NCI-H187 (cell line): ENCODE data around the gene NUP160.
"Not testable (repeated sequence)": the region's sequence is repeated elsewhere in the genome, so short reads cannot be mapped to it uniquely, and the experiment has no call there.

Source experiments
- DNase-seq, 2 experiments: peaks; one replicate each; lab custom pipeline; 2025; lab: John Stamatoyannopoulos, UW

NUP160 gene, protein sequence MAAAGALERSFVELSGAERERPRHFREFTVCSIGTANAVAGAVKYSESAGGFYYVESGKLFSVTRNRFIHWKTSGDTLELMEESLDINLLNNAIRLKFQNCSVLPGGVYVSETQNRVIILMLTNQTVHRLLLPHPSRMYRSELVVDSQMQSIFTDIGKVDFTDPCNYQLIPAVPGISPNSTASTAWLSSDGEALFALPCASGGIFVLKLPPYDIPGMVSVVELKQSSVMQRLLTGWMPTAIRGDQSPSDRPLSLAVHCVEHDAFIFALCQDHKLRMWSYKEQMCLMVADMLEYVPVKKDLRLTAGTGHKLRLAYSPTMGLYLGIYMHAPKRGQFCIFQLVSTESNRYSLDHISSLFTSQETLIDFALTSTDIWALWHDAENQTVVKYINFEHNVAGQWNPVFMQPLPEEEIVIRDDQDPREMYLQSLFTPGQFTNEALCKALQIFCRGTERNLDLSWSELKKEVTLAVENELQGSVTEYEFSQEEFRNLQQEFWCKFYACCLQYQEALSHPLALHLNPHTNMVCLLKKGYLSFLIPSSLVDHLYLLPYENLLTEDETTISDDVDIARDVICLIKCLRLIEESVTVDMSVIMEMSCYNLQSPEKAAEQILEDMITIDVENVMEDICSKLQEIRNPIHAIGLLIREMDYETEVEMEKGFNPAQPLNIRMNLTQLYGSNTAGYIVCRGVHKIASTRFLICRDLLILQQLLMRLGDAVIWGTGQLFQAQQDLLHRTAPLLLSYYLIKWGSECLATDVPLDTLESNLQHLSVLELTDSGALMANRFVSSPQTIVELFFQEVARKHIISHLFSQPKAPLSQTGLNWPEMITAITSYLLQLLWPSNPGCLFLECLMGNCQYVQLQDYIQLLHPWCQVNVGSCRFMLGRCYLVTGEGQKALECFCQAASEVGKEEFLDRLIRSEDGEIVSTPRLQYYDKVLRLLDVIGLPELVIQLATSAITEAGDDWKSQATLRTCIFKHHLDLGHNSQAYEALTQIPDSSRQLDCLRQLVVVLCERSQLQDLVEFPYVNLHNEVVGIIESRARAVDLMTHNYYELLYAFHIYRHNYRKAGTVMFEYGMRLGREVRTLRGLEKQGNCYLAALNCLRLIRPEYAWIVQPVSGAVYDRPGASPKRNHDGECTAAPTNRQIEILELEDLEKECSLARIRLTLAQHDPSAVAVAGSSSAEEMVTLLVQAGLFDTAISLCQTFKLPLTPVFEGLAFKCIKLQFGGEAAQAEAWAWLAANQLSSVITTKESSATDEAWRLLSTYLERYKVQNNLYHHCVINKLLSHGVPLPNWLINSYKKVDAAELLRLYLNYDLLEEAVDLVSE (N-terminal part only)

DNA sequence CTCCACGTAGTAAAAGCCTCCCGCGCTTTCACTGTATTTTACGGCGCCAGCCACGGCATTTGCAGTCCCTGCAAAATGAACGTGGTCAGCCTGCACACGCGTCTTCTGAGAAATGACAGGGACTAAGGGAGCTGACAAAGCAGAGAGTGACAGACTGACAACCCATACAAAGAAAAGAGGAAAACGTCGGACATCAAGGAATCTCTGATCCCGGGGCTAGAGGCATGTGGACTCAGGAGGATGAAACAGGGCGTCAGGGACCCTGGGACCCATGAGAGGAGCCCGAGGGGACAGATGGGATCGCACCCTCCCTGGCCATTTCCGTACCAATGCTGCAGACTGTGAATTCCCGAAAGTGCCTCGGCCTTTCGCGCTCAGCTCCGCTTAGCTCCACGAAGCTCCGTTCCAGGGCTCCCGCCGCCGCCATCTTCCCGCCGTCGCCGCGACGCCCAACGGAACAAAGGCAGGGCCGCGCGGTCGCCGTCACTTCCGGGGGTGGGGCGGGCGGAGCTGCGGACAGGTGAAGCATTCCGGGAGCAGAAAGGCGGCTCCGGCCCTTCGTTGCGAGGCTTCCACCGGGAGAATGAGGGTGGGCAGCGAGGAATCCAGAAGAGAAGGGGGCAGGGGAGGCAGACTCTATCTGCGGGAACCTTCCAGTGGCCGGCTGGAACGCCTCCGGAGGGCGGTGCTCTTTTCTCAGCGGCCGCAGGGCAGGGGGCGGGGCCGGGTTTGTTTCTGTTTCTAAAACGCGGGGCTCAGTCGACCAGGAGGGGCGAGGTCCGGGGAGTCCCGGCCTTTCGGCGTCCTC, at the start of gene NUP160:
NUP160 (minus strand) TSS at position 459 of the 808 bp plus-strand sequence; CDS start at position 427, 32 bp downstream.
- peak; percentile 61 to 81 for DNase-seq

DNA sequence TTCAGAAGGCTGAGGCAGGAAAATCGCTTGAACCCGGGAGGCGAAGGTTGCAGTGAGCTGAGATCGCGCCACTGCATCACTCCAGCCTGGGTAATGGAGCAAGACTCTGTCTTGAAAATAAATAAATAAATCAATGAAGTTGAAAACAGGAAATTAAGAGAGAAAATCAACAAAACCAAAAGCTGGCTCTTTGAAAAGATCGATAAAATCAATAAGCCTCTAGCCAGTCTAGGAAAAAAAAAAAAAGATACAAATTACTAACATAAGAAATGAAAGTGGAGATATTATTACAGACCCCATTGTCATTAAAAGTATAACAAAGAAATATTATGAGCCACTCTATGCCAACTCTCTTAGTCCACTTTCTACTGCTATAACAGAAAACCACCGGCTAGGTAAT, 48.0 kb upstream of the NUP160 start:
- DNase-seq = no peak

DNA sequence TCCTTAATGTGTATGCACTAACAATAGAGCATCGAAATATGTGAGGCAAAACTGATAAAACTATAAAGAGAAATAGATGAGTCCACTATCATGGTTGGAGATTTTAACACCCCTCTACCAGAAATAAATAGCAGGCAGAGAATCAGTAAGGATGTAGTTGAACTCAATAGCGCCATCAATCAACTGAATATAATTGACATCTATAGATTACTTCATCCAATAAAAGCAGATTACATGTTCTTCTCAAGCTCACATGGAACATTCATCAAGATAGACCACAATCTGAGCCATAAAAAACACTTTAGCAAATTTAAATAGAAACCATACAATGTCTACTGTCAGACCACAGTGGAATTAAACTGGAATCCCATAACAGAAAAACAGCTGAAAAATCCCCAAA, 46.9 kb upstream of the NUP160 start:
- no peak for DNase-seq

DNA sequence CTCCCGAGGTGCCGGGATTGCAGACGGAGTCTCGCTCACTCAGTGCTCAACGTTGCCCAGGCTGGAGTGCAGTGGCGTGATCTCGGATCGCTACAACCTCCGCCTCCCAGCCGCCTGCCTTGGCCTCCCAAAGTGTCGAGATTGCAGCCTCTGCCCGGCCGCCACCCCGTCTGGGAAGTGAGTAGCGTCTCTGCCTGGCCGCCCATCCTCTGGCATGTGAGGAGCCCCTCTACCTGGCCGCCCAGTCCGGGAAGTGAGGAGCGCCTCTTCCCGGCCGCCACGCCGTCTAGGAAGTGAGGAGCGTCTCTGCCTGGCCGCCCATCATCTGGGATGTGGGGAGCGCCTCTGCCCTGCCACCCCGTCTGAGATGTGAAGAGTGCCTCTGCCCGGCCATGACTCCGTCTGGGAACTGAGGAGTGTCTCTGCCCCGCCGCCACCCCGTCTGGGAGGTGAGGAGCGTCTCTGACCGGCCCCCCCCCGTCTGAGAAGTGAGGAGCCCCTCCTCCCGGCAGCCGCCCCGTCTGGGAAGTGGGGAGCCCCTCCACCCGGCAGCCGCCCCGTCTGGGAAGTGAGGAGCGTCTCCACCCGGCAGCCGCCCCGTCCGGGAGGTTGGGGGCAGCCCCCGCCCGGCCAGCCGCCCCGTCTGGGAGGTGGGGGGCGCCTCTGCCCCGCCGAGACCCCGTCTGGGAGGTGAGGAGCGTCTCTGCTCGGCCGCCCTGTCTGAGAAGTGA, 44.6 kb upstream of the NUP160 start:
- not testable (repeated sequence) for DNase-seq

DNA sequence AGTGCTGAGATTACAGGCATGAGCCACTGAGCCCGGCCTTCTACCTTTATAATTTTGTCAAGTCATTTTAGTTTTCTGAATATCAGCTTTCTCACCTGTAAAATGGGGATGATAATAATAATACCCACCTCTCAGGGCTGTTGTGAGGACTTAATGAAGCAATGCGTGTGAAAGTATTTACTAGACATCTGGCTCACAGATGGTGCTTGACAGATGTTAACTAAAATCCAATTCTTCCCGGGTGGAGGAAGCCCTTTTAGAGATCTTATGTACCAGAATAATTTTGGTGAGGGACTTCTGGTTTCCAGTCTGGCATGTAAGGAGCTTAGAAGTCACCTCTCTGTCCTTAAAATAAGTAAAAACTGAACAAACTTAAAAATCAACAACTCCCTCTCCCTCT, 43.7 kb upstream of the NUP160 start:
- no peak for DNase-seq

DNA sequence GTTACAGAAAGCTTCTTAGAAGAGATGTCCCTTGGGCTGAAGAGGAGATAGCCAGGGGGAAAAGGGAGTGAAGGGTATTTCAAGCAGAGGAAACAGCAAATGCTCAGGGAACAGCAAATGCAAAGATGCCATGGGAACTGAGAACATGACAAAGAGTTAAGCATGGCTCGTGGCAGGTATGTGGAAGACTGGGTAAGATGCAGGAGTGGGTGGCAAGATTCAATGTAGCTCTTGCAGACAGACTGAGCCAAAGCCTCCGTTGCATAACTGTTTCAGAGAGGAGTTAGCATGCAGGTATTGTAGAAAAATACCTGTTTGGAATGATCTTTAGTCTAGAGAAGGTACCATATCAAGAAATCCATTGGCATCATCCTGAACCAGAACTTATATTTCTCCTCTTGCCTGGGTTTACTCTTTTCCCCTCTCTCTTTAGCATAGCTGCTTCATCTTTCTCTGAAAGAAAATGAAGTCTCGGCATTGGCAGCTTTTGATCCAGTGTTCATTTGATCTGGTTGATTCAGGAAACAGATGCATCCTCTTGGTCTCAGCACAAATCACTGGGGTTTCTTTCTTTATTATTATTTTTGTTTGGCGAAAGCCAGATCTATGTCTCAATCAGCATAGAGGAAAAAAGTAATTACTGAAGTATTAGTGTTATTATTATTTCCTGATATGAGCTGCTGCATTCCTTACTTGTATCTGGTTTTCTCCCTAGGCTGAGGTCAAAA, 41.7 kb upstream of the NUP160 start:
- DNase-seq = no peak

DNA sequence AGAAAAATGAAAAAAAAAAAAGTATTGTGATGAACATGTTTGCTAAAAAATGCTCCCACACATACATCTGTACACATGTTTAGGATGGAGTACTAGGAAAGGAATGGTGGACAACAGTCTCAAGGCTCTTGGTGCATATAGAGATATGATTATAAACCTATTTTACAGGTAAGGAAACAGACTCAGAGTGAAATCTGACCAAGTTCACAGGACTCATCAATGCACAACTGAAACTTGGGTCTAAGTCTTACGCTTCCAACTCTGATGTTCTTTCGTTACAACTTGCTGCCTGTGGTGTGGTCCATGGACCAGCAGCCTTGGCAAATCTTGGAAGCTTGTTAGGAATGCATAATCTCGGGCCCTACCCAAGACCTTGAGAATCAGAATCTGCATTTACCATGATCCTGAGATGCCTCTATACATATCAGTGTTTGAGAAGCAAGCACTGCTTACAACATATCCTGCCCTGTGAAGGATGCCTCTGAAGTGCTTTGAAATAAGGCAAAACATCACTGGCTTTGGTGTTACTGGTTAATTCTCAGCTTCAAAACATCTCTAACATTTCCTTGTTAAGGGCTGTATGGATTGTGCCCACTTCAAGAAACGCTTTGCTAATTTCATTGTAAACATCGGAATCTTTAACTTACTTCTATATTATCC, 39.9 kb upstream of the NUP160 start:
- no peak for DNase-seq

DNA sequence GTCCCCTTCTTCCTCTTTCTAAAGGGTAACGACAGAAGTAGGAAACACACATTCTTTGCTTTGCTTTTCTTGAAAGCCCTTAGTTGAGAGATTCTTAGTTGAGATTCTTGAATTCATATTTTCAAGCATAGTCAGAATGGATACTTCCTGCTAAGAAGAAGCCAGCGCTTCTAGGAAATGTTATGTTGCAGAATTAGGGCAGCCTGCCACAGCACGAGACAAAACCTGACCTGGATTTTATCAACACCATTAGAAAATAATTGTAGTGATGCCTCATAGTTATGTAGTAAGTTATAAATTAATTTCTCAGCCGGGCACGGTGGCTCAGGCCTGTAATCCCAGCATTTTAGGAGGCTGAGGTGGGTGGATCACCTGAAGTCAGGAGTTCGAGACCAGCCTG, 37.9 kb upstream of the NUP160 start:
- DNase-seq = no peak

DNA sequence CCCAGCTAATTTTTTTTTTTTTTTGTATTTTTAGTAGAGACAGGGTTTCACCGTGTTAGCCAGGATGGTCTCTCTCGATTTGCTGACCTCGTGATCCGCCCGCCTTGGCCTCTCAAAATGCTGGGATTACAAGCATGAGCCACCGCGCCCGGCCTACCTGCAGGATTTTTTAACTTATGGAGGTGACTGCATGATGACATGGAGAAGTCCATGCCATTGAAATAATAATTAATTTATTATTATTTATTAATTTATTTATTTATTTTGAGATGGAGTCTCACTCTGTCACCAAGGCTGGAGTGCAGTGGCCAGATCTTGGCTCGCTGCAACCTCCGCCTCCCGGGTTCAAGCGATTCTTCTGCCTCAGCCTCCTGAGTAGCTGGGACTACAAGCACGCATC, 34.3 kb upstream of the NUP160 start:
- DNase-seq = not testable (repeated sequence)

DNA sequence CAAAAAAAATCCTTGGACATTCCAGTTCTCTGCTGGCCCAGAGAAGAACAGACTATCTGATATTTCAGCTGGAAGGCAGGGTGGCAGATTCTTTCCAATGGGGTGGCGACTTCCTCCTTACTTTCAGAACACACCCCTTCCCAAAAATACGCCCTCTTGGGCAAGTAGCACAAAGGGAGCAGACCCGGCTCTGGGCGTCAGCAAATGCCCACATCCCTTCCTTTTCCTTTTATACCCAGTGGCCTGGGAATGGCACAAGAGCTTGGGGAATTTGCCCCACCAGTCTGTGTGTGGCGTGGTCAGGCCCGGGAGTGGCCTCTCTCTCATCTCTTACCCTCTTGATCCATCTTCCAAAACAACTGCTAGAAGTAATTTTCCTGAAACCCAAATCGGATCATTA, 33.0 kb upstream of the NUP160 start:
- DNase-seq = no peak

DNA sequence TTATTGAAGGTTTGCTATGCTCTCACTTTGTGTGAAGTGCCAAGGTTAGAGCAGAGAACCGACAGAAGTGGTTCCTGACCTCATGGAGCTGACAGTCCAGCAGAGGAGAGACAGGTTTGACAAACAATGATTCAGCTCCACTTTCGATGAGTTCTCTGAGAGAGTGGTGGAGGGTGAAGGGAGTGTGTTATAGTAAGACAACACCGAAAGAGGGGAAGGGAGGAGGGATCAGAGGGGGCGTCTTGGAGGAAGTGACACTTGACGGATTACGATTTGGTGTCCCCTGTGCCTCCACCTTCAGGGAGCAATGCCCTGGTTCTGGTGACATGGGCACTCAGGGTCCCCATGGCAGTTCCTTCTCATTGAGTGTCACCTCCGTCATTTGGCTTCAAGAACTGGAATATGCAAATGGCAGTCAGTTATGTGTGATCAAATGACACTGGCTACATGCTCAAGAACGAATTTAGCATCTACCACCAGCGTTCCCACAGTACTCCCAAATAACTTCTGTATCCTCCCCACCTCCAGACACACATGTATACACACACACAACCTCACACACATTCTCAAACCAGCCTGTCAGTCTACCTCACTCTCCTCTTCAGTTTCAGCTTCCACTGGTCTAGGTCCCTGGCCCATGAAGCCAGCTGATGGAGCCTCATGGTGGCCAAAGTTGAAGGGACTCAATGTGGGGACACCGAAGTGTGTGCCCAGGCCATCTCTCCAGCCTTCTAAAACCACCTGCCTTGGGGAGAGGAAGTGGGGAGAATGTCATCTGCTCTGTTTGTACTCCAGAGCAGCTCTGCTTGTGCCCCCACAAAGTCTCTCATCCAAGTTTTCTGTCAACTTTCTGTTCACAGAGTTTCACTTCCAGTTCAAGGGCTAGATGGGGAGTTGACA, 31.4 kb upstream of the NUP160 start:
- no peak for DNase-seq

DNA sequence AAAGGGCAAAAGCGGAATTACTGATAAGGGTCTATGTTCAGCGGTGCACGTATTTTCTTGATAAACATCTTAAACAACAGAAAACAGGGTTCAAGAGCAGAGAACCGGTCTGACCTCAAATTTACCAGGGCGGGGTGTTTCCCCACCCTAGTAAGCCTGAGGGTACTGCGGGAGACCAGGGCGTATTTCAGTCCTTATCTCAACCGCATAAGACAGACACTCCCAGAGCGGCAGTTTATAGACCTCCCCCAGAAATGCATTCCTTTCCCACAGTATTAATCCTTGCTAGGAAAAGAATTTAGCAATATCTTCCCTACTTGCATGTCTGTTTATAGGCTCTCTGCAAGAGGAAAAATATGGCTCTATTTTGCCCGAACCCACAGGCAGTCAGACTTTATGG, 27.7 kb upstream of the NUP160 start:
- not testable (repeated sequence) for DNase-seq

DNA sequence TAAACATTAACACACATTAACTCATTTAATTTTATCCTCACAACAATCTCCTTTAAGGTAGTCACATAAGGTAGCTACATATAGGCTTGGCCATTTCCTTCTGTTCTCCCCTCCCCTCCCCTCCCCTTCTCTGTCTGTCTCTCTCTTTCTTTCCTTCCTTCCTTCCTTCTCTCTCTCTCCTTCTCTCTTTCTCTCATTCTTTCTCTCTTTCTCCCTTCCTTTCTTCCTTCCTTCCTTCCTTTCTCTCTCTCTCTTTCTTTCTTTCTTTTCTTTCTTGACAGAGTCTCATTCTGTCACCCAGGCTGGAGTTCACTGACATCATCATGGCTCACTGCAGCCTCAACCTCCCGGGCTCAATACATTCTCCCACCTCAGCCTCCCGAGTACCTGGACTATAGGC, 22.3 kb upstream of the NUP160 start:
- DNase-seq = no peak

DNA sequence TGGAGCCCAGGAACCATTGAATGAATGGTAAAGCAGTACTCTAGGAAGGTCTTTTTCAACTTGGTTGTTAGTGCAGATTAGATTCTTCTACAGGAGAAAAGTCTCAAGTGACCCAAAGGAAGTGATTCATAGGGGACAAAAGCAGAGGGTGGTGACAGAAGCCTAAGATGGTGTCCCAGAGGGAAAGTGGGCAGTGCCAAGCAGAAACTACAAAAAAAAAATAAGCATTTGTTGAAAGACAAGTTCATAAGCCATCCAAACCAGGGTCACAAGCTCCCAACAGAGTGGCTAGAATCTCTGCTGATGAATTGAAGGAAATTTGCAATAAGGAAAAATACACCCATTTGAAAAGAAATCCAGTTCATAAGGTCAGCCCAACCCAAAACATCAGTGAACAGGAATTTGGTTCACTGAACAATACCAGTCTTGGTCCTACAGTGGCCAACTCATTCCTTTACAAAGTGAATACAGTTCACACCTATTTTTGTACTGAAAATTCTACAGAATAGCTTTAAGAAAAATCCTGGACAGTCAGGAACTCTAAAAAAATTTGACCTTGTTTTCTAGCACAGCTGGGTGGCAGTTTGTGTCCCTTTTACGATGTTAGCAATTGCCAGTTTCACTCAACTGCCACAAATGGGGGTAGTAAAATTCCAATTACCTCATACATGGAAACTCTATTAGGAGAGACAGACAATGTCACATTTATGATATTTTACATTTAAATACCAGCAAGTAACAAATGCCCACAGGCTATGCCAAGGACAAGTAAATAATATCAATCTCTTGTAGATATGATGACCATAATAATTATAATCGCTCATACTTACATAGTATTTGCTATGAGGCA, 21.6 kb upstream of the NUP160 start:
- no peak for DNase-seq

DNA sequence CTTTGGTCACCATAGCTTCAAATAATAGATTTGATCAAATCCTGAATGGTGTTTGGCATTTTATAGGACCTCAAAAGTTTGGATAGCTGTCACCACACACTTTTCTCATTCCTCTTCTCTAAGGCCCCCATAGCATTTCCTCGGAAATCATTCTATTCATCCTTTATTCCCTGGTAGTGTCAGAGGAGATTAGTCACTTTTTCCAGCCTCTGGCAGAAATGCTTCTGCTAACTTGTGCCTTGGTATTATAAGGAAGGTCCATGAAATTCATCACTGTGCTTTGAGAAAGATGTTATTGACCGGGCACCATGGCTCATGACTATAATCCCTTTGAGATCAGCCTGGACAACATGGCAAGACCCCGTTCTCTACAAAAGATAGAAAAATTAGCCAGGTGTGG, 19.7 kb upstream of the NUP160 start:
- no peak for DNase-seq

DNA sequence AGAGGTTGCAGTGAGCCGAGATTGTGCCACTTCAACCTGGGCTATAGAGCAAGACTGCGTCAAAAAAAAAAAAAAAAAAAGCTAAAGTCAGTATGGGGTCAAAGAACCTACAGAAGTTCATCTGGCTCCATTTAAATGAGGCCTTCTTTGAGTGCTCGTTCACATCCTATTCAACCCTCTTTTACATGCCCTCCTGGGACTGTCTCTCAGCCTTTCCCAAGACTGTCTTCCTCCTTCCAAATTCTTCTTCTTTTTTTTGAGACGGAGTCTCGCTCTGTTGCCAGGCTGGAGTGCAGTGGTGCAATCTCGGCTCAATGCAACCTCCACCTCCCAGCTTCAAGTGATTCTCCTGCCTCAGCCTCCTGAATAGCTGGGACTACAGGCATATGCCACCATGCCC, 18.7 kb upstream of the NUP160 start:
- DNase-seq = not testable (repeated sequence)

DNA sequence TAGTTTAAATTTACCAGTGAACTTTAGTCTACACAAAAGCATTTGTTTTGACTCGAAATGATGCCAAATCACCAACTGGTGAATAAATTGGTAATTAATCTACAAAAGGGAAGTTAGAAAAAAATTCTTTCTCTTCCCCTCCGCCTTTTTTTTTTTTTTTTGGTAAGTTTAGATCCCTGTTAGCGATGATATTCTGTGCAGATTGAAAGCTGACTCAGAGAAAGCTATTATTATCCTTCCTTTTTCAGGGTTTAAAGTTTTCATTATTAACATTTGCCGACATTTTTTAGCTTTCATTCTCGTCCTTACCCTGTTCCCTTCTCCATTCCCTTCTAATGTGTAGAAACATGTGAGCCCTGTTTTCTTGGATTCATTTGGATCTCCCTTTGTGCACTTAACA, 16.8 kb upstream of the NUP160 start:
- DNase-seq = no peak
